CD4-positive, alpha-beta T cell treated with Interleukin-10 for 1 hour (primary cell): ENCODE measurements around the gene C1RL.
"Not testable (repeated sequence)": the region's sequence is repeated elsewhere in the genome, so short reads cannot be mapped to it uniquely, and the experiment has no call there.

ENCODE experiments used
- DNase-seq: peaks from one replicate; pipeline ENCODE4 v3.0.0-alpha.2; 2020

Gene C1RL

GRCh38 chr12:7114008-7114407, 5.0 kb upstream of the C1RL start:
- no peak for DNase-seq

GRCh38 chr12:7113389-7113871, 4.4 kb upstream of the C1RL start:
- DNase-seq, result peak; percentile 77

- DNase-seq, result no peak
Measured at GRCh38 chr12:7112041-7112440, 3.0 kb upstream of the C1RL start.

GRCh38 chr12:7110661-7111060, 1.6 kb upstream of the C1RL start:
- no peak for DNase-seq

GRCh38 chr12:7109572-7109920, 532 bp upstream of the C1RL start:
- DNase-seq, result no peak

GRCh38 chr12:7108003-7108795, 815 bp downstream of the C1RL start:
- peak; percentile 79 for DNase-seq

- DNase-seq, result no peak
Measured at GRCh38 chr12:7107636-7108002, 1.4 kb downstream of the C1RL start.

GRCh38 chr12:7107181-7107580, 1.8 kb downstream of the C1RL start:
- not testable (repeated sequence) for DNase-seq

- no peak for DNase-seq
Measured at GRCh38 chr12:7106082-7106481, 2.9 kb downstream of the C1RL start.

GRCh38 chr12:7103837-7104584, 5.0 kb downstream of the C1RL start:
- no peak for DNase-seq

- DNase-seq, result no peak
Measured at GRCh38 chr12:7102582-7102981, 6.4 kb downstream of the C1RL start.

GRCh38 chr12:7101694-7102131, 7.3 kb downstream of the C1RL start:
- no peak for DNase-seq

GRCh38 chr12:7101047-7101693, 7.8 kb downstream of the C1RL start:
- no peak for DNase-seq

- DNase-seq, result no peak
Measured at GRCh38 chr12:7100239-7100638, 8.8 kb downstream of the C1RL start.

GRCh38 chr12:7099290-7099996, 9.6 kb downstream of the C1RL start:
- no peak for DNase-seq

- DNase-seq, result no peak
Measured at GRCh38 chr12:7096979-7097378, 12.0 kb downstream of the C1RL start.

- no peak for DNase-seq
Measured at GRCh38 chr12:7096006-7096932, 12.7 kb downstream of the C1RL start.

- no peak for DNase-seq
Measured at GRCh38 chr12:7093892-7094291, 15.1 kb downstream of the C1RL start.

- DNase-seq, result no peak
Measured at GRCh38 chr12:7093486-7093885, 15.5 kb downstream of the C1RL start.

- no peak for DNase-seq
Measured at GRCh38 chr12:7092986-7093460, 16.0 kb downstream of the C1RL start.

- peak; percentile 75 for DNase-seq
Measured at GRCh38 chr12:7092229-7092985, 16.6 kb downstream of the C1RL start, which contains the start of gene C1R. TSS of gene C1R (minus strand) at chr12:7092445. CDS start at chr12:7092388, 57 bp downstream.
